GM19438 (cell line): ENCODE data around the gene TMEM253.

Experiments
- ATAC-seq: cut with Tn5 transposase; IDR thresholded peaks from one replicate; pipeline ENCODE4 v1.9.1; 2021; ENCODE audit warnings: low read depth; ENCODE audit not compliant: unreplicated experiment

The TMEM253 gene

GRCh38 chr14:21102521-21103410 lies 1.9 kb downstream of the TMEM253 start:
- no peak for ATAC-seq

GRCh38 chr14:21103411-21103709 lies 2.5 kb downstream of the TMEM253 start:
- ATAC-seq: no peak

- peak; percentile 93 for ATAC-seq
These were observed 3.0 kb downstream of the TMEM253 start for GRCh38 chr14:21103710-21104447.

GRCh38 chr14:21104448-21105060 lies 3.7 kb downstream of the TMEM253 start:
- peak; percentile 38 for ATAC-seq

GRCh38 chr14:21105095-21105494 lies 4.2 kb downstream of the TMEM253 start:
- ATAC-seq: no peak

- no peak for ATAC-seq
These were observed 5.3 kb downstream of the TMEM253 start for GRCh38 chr14:21106176-21106497.

GRCh38 chr14:21106498-21107282 lies 5.8 kb downstream of the TMEM253 start:
- ATAC-seq: no peak

- ATAC-seq: no peak
These were observed 6.5 kb downstream of the TMEM253 start for GRCh38 chr14:21107283-21107800.

GRCh38 chr14:21108791-21109190 lies 7.9 kb downstream of the TMEM253 start:
- ATAC-seq: no peak

GRCh38 chr14:21109377-21110138 lies 8.7 kb downstream of the TMEM253 start:
- no peak for ATAC-seq

GRCh38 chr14:21112255-21112654 lies 11.4 kb downstream of the TMEM253 start:
- no peak for ATAC-seq

- no peak for ATAC-seq
These were observed 12.5 kb downstream of the TMEM253 start for GRCh38 chr14:21113369-21113768.

GRCh38 chr14:21118933-21119332 lies 18.1 kb downstream of the TMEM253 start:
- ATAC-seq: no peak

GRCh38 chr14:21120686-21121085 lies 19.8 kb downstream of the TMEM253 start:
- ATAC-seq: no peak

GRCh38 chr14:21121122-21121521 lies 20.3 kb downstream of the TMEM253 start:
- no peak for ATAC-seq

GRCh38 chr14:21123429-21123828 lies 22.6 kb downstream of the TMEM253 start:
- no peak for ATAC-seq

GRCh38 chr14:21133901-21134300 lies 33.0 kb downstream of the TMEM253 start:
- no peak for ATAC-seq

- no peak for ATAC-seq
These were observed 35.2 kb downstream of the TMEM253 start for GRCh38 chr14:21136024-21136423.

GRCh38 chr14:21142357-21142756 lies 41.5 kb downstream of the TMEM253 start:
- no peak for ATAC-seq

GRCh38 chr14:21145437-21145836 lies 44.6 kb downstream of the TMEM253 start:
- ATAC-seq: no peak
